SK-N-MC (cell line): ENCODE results near the gene PGAP1.

Experiments
- EZH2 ChIP-seq: fragments of 200-600 bp; sonication (generic); IDR thresholded peaks from one replicate; pipeline ENCODE4 v1.6.1; 2017; ENCODE audit warnings: antibody characterized with exemption
- FOXP2 ChIP-seq: optimal IDR thresholded peaks from 2 replicates; pipeline ENCODE3; 2011; ENCODE audit warnings: mild to moderate bottlenecking, moderate library complexity; ENCODE audit not compliant: insufficient read depth; ENCODE audit errors: extremely low read length, control extremely low read depth
- POLR2AphosphoS5 ChIP-seq: IDR thresholded peaks from 2 replicates; pipeline ENCODE4 v1.6.1; 2012; ENCODE audit warnings: mild to moderate bottlenecking, low read depth, low read length, borderline replicate concordance

DNA sequence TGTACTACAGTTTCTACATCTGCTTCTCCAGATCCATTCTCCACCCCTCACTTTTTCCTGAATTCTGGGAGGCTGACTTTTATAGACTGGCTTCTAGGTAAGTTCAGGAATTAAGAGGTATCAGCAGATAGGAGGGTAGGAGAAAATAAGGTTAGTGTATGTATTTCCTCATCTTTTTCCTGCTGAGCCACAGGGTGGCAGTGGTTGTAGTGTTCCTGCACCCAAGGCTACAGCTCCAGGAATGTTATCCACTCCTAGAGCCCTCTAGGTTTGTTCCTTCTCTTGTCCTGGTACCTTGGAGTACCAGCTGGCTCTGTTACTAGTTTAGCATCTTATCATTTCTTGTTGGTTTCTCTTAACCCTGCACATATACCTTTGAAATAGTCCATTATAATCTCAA lies 76.6 kb downstream of the PGAP1 start:
- TF ChIP-seq POLR2AphosphoS5: no peak
- no peak for TF ChIP-seq EZH2
- no peak for TF ChIP-seq FOXP2
